SK-N-SH (cell line): ENCODE data around the gene TFAP2B. TPM values are rescaled to one million over a fixed set of nuclear protein-coding genes. Genes with fewer than 3 reads are reported as not detected.

ENCODE experiments used
- CTCF ChIA-PET: fragments of 300-600, 350-600 bp; formaldehyde crosslinking; extraction: SDS; loops from one replicate; lab custom pipeline; 2021; lab: Yijun Ruan, JAX
- POLR2A ChIA-PET: fragments of 350-600 bp; sonication (Branson Sonifier 250); formaldehyde crosslinking; extraction: SDS; loops from one replicate; lab custom pipeline; 2020; ENCODE audit warnings: antibody characterized with exemption, inconsistent platforms; lab: Yijun Ruan, JAX
- DNase-seq: peaks from one replicate; pipeline ENCODE4 v3.0.0; 2012
- H2AFZ ChIP-seq: fragments of 200-600 bp; sonication (generic); 2 replicates; pipeline ENCODE4 v1.8.1; 2016; ENCODE audit warnings: antibody characterized with exemption, mild to moderate bottlenecking, low read depth
- H3F3A ChIP-seq: fragments of 200-600 bp; sonication (generic); replicated peaks from 2 replicates; pipeline ENCODE3; 2016; ENCODE audit warnings: antibody characterized with exemption, mild to moderate bottlenecking; ENCODE audit not compliant: insufficient read depth
- H3K27ac ChIP-seq, 2 experiments: fragments of 200-500 bp in 1 of 2; fragments of 200-600 bp in 1 of 2; sonication (Bioruptor generic) in 1 of 2; sonication (generic), shearing (Covaris generic) in 1 of 2; 2 replicates each; pipeline versions ENCODE4 v1.5.1 to v1.6.1; 2014 to 2016; ENCODE audit warnings: low read depth in 2 of 2, inconsistent platforms in 1 of 2, low read length in 1 of 2, mild to moderate bottlenecking in 1 of 2, mixed read lengths in 1 of 2
- H3K27me3 ChIP-seq: fragments of 200-600 bp; sonication (generic), shearing (Covaris generic); 2 replicates; pipeline ENCODE4 v1.6.1; 2016; ENCODE audit warnings: mixed run types; ENCODE audit not compliant: insufficient read depth
- H3K36me3 ChIP-seq, 2 experiments: fragments of 200-500 bp in 1 of 2; fragments of 200-600 bp in 1 of 2; sonication (Bioruptor generic) in 1 of 2; sonication (generic) in 1 of 2; replicated peaks in 1 of 2; 2 replicates each; pipeline versions ENCODE3 to v1.5.1; 2014 to 2016; ENCODE audit warnings: low read length in 1 of 2, mild to moderate bottlenecking in 1 of 2; ENCODE audit not compliant: insufficient read depth in 2 of 2, control insufficient read depth in 1 of 2
- H3K4me1 ChIP-seq, 2 experiments: fragments of 200-500 bp in 1 of 2; fragments of 200-600 bp in 1 of 2; sonication (Bioruptor generic) in 1 of 2; sonication (generic), shearing (Covaris generic) in 1 of 2; 2 replicates each; pipeline versions ENCODE4 v1.5.1 to v1.6.1; 2014 to 2016; ENCODE audit warnings: low read depth in 1 of 2, low read length in 1 of 2, mixed run types in 1 of 2; ENCODE audit not compliant: insufficient read depth in 2 of 2, control insufficient read depth in 1 of 2
- H3K4me2 ChIP-seq: fragments of 200-600 bp; sonication (generic), shearing (Covaris generic); 2 replicates; pipeline ENCODE4 v1.6.1; 2017; ENCODE audit warnings: mixed run types
- H3K4me3 ChIP-seq, 2 experiments: fragments of 200-500 bp in 1 of 2; fragments of 200-600 bp in 1 of 2; sonication (Bioruptor generic) in 1 of 2; sonication (generic), shearing (Covaris generic) in 1 of 2; 2 replicates each; pipeline versions ENCODE4 v1.5.1 to v1.8.1; 2014 to 2016; ENCODE audit warnings: low read depth in 2 of 2, inconsistent platforms in 1 of 2, low read length in 1 of 2, mild to moderate bottlenecking in 1 of 2, mixed read lengths in 1 of 2, moderate library complexity in 1 of 2
- H3K79me2 ChIP-seq: fragments of 200-600 bp; sonication (generic); 2 replicates; pipeline ENCODE4 v1.8.1; 2017; ENCODE audit warnings: mild to moderate bottlenecking; ENCODE audit not compliant: insufficient read depth
- H3K9ac ChIP-seq: fragments of 200-600 bp; sonication (generic); 2 replicates; pipeline ENCODE4 v1.6.1; 2017; ENCODE audit warnings: mixed run types
- H3K9me2 ChIP-seq: fragments of 200-600 bp; sonication (generic); 2 replicates; pipeline ENCODE4 v1.6.1; 2017; ENCODE audit warnings: mixed run types
- H3K9me3 ChIP-seq: fragments of 200-600 bp; sonication (generic); 2 replicates; pipeline ENCODE4 v1.6.1; 2017; ENCODE audit warnings: mixed run types, mild to moderate bottlenecking, moderate library complexity
- H4K20me1 ChIP-seq: fragments of 200-600 bp; sonication (generic); 2 replicates; pipeline ENCODE4 v1.6.1; 2017; ENCODE audit warnings: mild to moderate bottlenecking, mixed run types; ENCODE audit not compliant: insufficient read depth
- CHD2 ChIP-seq: fragments of 150-350 bp; IDR thresholded peaks from 2 replicates; pipeline ENCODE4 v1.6.1; 2018; ENCODE audit warnings: low read length; ENCODE audit not compliant: partially characterized antibody
- ELF1 ChIP-seq: IDR thresholded peaks from 2 replicates; pipeline ENCODE4 v1.4.0; 2012
- EZH2phosphoT487 ChIP-seq: fragments of 200-600 bp; sonication (generic); IDR thresholded peaks from 2 replicates; pipeline ENCODE4 v1.6.1; 2017; ENCODE audit warnings: low read depth, mixed run types, mild to moderate bottlenecking, antibody characterized with exemption, moderate library complexity, borderline replicate concordance
- FOSL2 ChIP-seq: IDR thresholded peaks from 2 replicates; pipeline ENCODE4 v1.4.0; 2012; ENCODE audit warnings: low read depth, mild to moderate bottlenecking, moderate library complexity, borderline replicate concordance
- FOXJ3 ChIP-seq: sonication (generic); formaldehyde crosslinking; IDR thresholded peaks from 2 replicates; pipeline ENCODE4 v1.5.1; 2020; ENCODE audit warnings: mild to moderate bottlenecking, missing genetic modification reagents
- GABPA ChIP-seq: IDR thresholded peaks from 2 replicates; pipeline ENCODE4 v1.4.0; 2012; ENCODE audit warnings: low read depth, mild to moderate bottlenecking
- JUND ChIP-seq: IDR thresholded peaks from 2 replicates; pipeline ENCODE4 v1.4.0; 2012
- MXI1 ChIP-seq: IDR thresholded peaks from 2 replicates; pipeline ENCODE4 v1.6.1; 2012; ENCODE audit warnings: mild to moderate bottlenecking, low read depth, low read length, improper control_type of control experiment
- NFIC ChIP-seq: IDR thresholded peaks from 2 replicates; pipeline ENCODE4 v1.4.0; 2012; ENCODE audit warnings: borderline replicate concordance
- POLR2AphosphoS5 ChIP-seq: IDR thresholded peaks from 2 replicates; pipeline ENCODE4 v1.6.1; 2012; ENCODE audit warnings: low read depth, low read length
- RAD21 ChIP-seq: IDR thresholded peaks from 2 replicates; pipeline ENCODE4 v1.6.1; 2012; ENCODE audit warnings: mild to moderate bottlenecking, low read length
- RFX5 ChIP-seq: IDR thresholded peaks from 2 replicates; pipeline ENCODE4 v1.6.1; 2012; ENCODE audit warnings: mild to moderate bottlenecking, improper control_type of control experiment, low read length
- RXRA ChIP-seq: IDR thresholded peaks from 2 replicates; pipeline ENCODE4 v1.4.0; 2012; ENCODE audit warnings: low read depth, mild to moderate bottlenecking, borderline replicate concordance
- TCF12 ChIP-seq: IDR thresholded peaks from 2 replicates; pipeline ENCODE4 v1.4.0; 2012
- TEAD4 ChIP-seq: IDR thresholded peaks from 2 replicates; pipeline ENCODE4 v1.4.0; 2012; ENCODE audit warnings: mild to moderate bottlenecking, borderline replicate concordance; ENCODE audit not compliant: insufficient read depth
- polyA plus RNA-seq, 3 experiments: library from polyadenylated mRNA; depleted of rRNA; stranded (reverse); fragments of >200 nt; gene quantifications; 2 replicates each; pipeline ENCODE4 v1.2.3, GENCODE V29; 2012
- TF ChIP-seq, protein P1 (sequence below): IDR thresholded peaks from 2 replicates; pipeline ENCODE4; 2012
- TF ChIP-seq, protein P2 (sequence below): fragments of 150-350 bp; IDR thresholded peaks from 2 replicates; pipeline ENCODE4 v1.6.1; 2016; ENCODE audit warnings: mild to moderate bottlenecking, low read depth, low read length
- TF ChIP-seq, protein P3 (sequence below): IDR thresholded peaks from 2 replicates; pipeline ENCODE4 v1.6.1; 2012; ENCODE audit warnings: mild to moderate bottlenecking, low read depth, low read length, moderate library complexity
- TF ChIP-seq, protein P4 (sequence below): IDR thresholded peaks from 2 replicates; pipeline ENCODE4 v1.4.0; 2012; ENCODE audit warnings: low read depth, borderline replicate concordance

Gene TFAP2B
- polyA plus RNA-seq, 1 of the 3 experiments (the other 2 are of a cell fraction) = 1.1 TPM

DNA sequence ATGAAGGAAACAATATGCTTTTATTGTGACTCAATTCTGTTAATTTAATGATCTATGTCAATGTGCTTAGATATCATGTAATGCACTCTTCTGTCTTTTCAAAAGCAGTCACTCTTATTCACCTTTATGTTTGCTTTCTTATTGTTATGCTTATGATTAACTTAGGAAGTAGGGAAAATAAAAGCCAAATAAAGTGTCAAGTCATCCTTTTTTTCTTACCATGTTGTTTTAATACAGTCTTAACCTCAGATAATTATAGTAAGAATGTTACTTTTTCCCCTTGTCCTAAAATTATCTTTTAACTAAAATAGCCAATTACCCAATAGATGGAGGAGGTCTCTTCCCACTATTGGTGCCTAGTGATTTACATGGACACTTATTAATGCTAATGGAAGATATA lies 72.6 kb downstream of the TFAP2B start:
- Histone ChIP-seq H4K20me1 (no peaks in the 10 kb centered on the region), H3K9me3 (no peaks in the 10 kb centered on the region), H3K4me3 (no peak overlapping the region), H3K4me1 (peaks cover 0 to 8% of the 10 kb centered on the region in 2 experiments; a peak in 2 of 4 replicates), H3K4me2 (no peak overlapping the region), H3K9ac (no peak overlapping the region), H2AFZ (0 out of 2 replicates have a peak overlapping the region, but pooled peaks have one; percentile 36), H3K36me3 (no peaks in the 10 kb centered on the region), H3K27ac (peak overlapping the region in 1 of 2 experiments; percentile 86; a peak in 2 of 4 replicates), H3K79me2 (no peaks in the 10 kb centered on the region), H3K27me3 (no peaks in the 10 kb centered on the region), H3K9me2 (no peaks in the 10 kb centered on the region), H3F3A (no peaks in the 10 kb centered on the region)
- POLR2A ChIA-PET = no interaction called here
- TF ChIP-seq, protein P1, sequence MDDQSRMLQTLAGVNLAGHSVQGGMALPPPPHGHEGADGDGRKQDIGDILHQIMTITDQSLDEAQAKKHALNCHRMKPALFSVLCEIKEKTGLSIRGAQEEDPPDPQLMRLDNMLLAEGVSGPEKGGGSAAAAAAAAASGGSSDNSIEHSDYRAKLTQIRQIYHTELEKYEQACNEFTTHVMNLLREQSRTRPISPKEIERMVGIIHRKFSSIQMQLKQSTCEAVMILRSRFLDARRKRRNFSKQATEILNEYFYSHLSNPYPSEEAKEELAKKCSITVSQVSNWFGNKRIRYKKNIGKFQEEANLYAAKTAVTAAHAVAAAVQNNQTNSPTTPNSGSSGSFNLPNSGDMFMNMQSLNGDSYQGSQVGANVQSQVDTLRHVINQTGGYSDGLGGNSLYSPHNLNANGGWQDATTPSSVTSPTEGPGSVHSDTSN = no peak
- TF ChIP-seq, protein P2, sequence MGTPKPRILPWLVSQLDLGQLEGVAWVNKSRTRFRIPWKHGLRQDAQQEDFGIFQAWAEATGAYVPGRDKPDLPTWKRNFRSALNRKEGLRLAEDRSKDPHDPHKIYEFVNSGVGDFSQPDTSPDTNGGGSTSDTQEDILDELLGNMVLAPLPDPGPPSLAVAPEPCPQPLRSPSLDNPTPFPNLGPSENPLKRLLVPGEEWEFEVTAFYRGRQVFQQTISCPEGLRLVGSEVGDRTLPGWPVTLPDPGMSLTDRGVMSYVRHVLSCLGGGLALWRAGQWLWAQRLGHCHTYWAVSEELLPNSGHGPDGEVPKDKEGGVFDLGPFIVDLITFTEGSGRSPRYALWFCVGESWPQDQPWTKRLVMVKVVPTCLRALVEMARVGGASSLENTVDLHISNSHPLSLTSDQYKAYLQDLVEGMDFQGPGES = no peak
- TF ChIP-seq RAD21 = no peak
- TF ChIP-seq GABPA = no peak
- TF ChIP-seq EZH2phosphoT487 = no peak
- no peak for TF ChIP-seq NFIC
- TF ChIP-seq, protein P3, sequence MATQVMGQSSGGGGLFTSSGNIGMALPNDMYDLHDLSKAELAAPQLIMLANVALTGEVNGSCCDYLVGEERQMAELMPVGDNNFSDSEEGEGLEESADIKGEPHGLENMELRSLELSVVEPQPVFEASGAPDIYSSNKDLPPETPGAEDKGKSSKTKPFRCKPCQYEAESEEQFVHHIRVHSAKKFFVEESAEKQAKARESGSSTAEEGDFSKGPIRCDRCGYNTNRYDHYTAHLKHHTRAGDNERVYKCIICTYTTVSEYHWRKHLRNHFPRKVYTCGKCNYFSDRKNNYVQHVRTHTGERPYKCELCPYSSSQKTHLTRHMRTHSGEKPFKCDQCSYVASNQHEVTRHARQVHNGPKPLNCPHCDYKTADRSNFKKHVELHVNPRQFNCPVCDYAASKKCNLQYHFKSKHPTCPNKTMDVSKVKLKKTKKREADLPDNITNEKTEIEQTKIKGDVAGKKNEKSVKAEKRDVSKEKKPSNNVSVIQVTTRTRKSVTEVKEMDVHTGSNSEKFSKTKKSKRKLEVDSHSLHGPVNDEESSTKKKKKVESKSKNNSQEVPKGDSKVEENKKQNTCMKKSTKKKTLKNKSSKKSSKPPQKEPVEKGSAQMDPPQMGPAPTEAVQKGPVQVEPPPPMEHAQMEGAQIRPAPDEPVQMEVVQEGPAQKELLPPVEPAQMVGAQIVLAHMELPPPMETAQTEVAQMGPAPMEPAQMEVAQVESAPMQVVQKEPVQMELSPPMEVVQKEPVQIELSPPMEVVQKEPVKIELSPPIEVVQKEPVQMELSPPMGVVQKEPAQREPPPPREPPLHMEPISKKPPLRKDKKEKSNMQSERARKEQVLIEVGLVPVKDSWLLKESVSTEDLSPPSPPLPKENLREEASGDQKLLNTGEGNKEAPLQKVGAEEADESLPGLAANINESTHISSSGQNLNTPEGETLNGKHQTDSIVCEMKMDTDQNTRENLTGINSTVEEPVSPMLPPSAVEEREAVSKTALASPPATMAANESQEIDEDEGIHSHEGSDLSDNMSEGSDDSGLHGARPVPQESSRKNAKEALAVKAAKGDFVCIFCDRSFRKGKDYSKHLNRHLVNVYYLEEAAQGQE = no peak
- no peak for TF ChIP-seq POLR2AphosphoS5
- no peak for TF ChIP-seq FOXJ3 (CRISPR knock-in tag)
- TF ChIP-seq ELF1 = no peak
- no peak for TF ChIP-seq FOSL2
- no peak for TF ChIP-seq MXI1
- no peak for TF ChIP-seq RXRA
- TF ChIP-seq, protein P4, sequence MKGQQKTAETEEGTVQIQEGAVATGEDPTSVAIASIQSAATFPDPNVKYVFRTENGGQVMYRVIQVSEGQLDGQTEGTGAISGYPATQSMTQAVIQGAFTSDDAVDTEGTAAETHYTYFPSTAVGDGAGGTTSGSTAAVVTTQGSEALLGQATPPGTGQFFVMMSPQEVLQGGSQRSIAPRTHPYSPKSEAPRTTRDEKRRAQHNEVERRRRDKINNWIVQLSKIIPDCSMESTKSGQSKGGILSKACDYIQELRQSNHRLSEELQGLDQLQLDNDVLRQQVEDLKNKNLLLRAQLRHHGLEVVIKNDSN = no peak
- TF ChIP-seq CHD2 = no peak
- no peak for TF ChIP-seq TCF12
- no peak for TF ChIP-seq JUND
- no peak for TF ChIP-seq TEAD4
- no peak for TF ChIP-seq RFX5
- DNase-seq = no peak
- CTCF ChIA-PET = no interaction called here

Other genes with a start within 250 kb of the TFAP2B start
- gene TFAP2D, start 105.3 kb upstream of the TFAP2B start, polyA plus RNA-seq (2012; rRNA removed) = not detected in 2 replicates